22Rv1 (cell line): ENCODE data around the gene PLXNB2.

Experiments
- H3K27ac ChIP-seq: fragments of 450-650 bp; 2 replicates; pipeline ENCODE4 v1.5.1; 2017
- CTCF ChIP-seq: fragments of 450-650 bp; IDR thresholded peaks from 2 replicates; pipeline ENCODE4 v1.5.1; 2017; ENCODE audit warnings: mild to moderate bottlenecking
- ZFX ChIP-seq: fragments of 450-650 bp; IDR thresholded peaks from 2 replicates; pipeline ENCODE4 v1.6.1; 2017; ENCODE audit warnings: antibody characterized with exemption, borderline replicate concordance

The PLXNB2 gene

DNA sequence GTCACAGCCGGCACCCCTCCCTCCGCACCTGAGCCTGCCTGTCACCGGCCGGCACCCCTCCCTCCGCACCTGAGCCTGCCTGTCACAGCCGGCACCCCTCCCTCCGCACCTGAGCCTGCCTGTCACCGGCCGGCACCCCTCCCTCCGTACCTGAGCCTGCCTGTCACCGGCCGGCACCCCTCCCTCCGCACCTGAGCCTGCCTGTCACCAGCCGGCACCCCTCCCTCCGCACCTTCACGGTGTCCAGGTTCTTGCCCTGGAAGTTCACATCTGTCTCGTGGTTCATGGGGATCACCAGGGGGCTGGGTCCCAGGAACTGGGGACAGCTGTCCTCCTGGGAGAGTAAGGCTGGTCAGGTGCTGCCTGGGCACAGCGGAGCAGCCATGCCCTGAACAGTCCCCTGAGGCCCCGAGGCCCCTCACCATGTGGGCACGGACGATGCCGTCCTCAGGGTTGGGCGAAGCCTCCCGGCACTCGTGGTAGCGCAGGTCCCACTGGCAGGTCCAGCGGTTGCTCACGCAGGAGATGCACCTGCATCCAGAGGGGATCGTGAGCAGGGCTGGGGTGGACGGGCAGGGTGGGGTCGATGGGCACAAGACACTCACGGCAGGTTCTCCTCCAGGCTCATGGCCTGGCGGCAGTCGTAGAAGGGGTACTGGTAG is 21.7 kb downstream of the PLXNB2 start:
- TF ChIP-seq ZFX (no peak), CTCF (no peak)
- H3K27ac ChIP-seq = no peak overlapping the region

DNA sequence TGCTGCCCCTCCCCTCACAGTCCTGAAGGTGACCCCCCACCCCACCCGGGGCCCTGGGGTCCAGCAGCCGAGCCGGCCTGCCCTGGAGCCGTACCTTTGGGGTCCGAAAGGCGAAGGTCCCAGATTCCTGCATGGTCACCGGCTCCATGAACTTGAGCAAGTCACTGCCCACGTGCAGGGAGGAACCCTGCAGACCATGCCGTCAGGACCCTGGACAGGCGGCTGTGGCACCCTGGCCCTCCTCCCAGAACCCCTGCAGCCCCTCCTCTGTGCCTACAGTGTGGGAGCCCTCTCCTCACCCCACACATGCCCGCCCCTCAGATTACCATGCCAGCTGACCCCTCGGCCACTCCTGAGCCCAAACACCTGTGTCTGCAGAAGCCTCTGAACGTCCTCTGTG is 23.0 kb downstream of the PLXNB2 start:
- TF ChIP-seq ZFX (no peak), CTCF (no peak)
- H3K27ac ChIP-seq = no peak overlapping the region

GRCh38 chr22:50283821-50284220 is 23.6 kb downstream of the PLXNB2 start:
- TF ChIP-seq ZFX = no peak
- TF ChIP-seq CTCF = no peak
- H3K27ac ChIP-seq = no peak overlapping the region

- no peak overlapping the region for H3K27ac ChIP-seq
- TF ChIP-seq CTCF (no peak), ZFX (no peak)
Measured at GRCh38 chr22:50282361-50283155, 24.9 kb downstream of the PLXNB2 start.

DNA sequence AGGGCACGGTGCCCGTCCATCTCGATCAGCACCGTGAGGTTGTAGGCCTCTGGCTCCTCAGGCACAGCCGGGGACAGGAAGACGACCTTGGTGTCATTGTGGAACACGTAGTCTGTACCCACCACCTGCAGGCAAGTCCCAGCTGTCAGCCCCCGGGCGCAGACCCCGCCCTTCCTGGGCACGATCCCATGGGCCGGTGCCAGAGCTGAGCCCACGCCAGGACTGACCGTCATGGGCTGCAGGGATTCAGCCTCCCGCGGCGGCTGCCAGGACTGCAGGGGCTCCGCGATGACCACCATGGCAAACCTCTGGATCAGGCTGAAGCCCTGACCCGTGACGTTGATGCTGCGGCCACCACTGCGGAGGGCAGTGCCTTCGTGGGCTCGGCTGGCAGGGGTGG is 25.5 kb downstream of the PLXNB2 start:
- TF ChIP-seq CTCF (no peak), ZFX (no peak)
- no peak overlapping the region for H3K27ac ChIP-seq

GRCh38 chr22:50281384-50281760 is 26.1 kb downstream of the PLXNB2 start:
- TF ChIP-seq CTCF = no peak
- TF ChIP-seq ZFX = no peak
- H3K27ac ChIP-seq = no peak overlapping the region

- TF ChIP-seq CTCF (no peak), ZFX (no peak)
- no peak overlapping the region for H3K27ac ChIP-seq
Measured at GRCh38 chr22:50280708-50281383, 26.6 kb downstream of the PLXNB2 start.
